IPS DF 6.9 (cell line): ENCODE results near the gene LDB2.

Source experiments
- DNase-seq: peaks from one replicate; pipeline ENCODE4 v3.0.0-alpha.2; 2013; ENCODE audit warnings: low read depth, low spot score
- H3K27ac ChIP-seq: one replicate; pipeline ENCODE4 v1.5.1; 2013; ENCODE audit warnings: low read length, control low read depth
- H3K27me3 ChIP-seq: 2 replicates; pipeline ENCODE4 v1.6.1; 2013; ENCODE audit warnings: mild to moderate bottlenecking, low read length; ENCODE audit not compliant: control insufficient read depth, insufficient read depth
- H3K36me3 ChIP-seq: 2 replicates; pipeline ENCODE4 v1.6.1; 2013; ENCODE audit warnings: low read length; ENCODE audit not compliant: control insufficient read depth, insufficient read depth
- H3K4me1 ChIP-seq: 2 replicates; pipeline ENCODE4 v1.6.1; 2013; ENCODE audit warnings: low read length; ENCODE audit not compliant: control insufficient read depth, insufficient read depth
- H3K4me3 ChIP-seq: 2 replicates; pipeline ENCODE4 v1.5.1; 2013; ENCODE audit warnings: mild to moderate bottlenecking, low read length
- H3K9me3 ChIP-seq: 2 replicates; pipeline ENCODE4 v1.6.1; 2013; ENCODE audit warnings: low read length, inconsistent platforms; ENCODE audit not compliant: control insufficient read depth, insufficient read depth
- WGBS: extraction: QIAGEN DNeasy Blood & Tissue Kit; methylation state at CpG from one replicate; pipeline ENCODE4 v1.1.7; 2013; ENCODE audit warnings: mixed read lengths, missing lambda C conversion rate; ENCODE audit not compliant: insufficient read length, insufficient coverage; 5-methylcytosine and 5-hydroxymethylcytosine counted together

Gene LDB2

GRCh38 chr4:16693641-16694040, 204.8 kb downstream of the LDB2 start:
- WGBS: no CpG with 5 or more reads among the region's 3 CpGs
- Histone ChIP-seq H3K27me3 (no peaks in the 10 kb centered on the region), H3K36me3 (no peaks in the 10 kb centered on the region), H3K4me1 (peaks cover 7% of the 10 kb centered on the region; the same call in 1 of the 2 replicates), H3K9me3 (no peaks in the 10 kb centered on the region), H3K4me3 (no peak overlapping the region), H3K27ac (no peak overlapping the region)
- no peak for DNase-seq

GRCh38 chr4:16692961-16693506, 205.4 kb downstream of the LDB2 start:
- no CpG with 5 or more reads among the region's 9 CpGs for WGBS
- Histone ChIP-seq H3K27me3 (no peaks in the 10 kb centered on the region), H3K27ac (no peak overlapping the region)

DNA sequence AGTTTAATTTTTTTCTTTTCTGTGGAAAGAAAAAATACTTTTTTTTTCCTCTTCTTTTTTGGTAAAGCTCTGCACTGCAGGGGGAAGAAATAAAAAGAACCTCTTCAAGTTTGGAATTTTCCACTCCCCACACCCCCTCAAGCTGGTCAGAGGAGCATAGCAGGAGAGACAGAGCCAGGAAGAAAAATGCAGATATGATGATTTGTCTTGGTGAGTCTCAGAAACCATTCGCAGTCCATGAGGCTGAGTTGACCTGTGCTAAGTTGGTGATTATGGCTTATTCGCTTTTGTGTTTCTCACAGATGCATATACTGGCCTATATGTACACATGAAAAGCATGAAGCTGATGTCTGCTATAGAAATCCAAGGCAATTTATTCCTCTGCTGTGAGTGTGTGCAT, 205.9 kb downstream of the LDB2 start:
- no peak overlapping the region for H3K27ac ChIP-seq
- H3K27me3 ChIP-seq: no peaks in the 10 kb centered on the region
- DNase-seq: no peak
- H3K4me3 ChIP-seq: no peak overlapping the region
- no CpG with 5 or more reads among the region's 2 CpGs for WGBS
- H3K4me1 ChIP-seq: peaks cover 7% of the 10 kb centered on the region; the same call in 1 of the 2 replicates
- H3K36me3 ChIP-seq: no peaks in the 10 kb centered on the region
- no peaks in the 10 kb centered on the region for H3K9me3 ChIP-seq

More at GRCh38 chr4:16692961-16693506, 205.4 kb downstream of the LDB2 start:
- DNase-seq: no peak
- H3K4me1 ChIP-seq: peaks cover 7% of the 10 kb centered on the region; the same call in 1 of the 2 replicates
- H3K9me3 ChIP-seq: no peaks in the 10 kb centered on the region
- H3K36me3 ChIP-seq: no peaks in the 10 kb centered on the region
- no peak overlapping the region for H3K4me3 ChIP-seq

- H3K27ac ChIP-seq: no peak overlapping the region
- H3K4me3 ChIP-seq: no peak overlapping the region
- no peaks in the 10 kb centered on the region for H3K36me3 ChIP-seq
- no peaks in the 10 kb centered on the region for H3K27me3 ChIP-seq
- H3K4me1 ChIP-seq: peaks cover 7% of the 10 kb centered on the region; the same call in 1 of the 2 replicates
- WGBS: no CpG with 5 or more reads among the region's 4 CpGs
- no peaks in the 10 kb centered on the region for H3K9me3 ChIP-seq
- no peak for DNase-seq
These were observed 206.4 kb downstream of the LDB2 start for GRCh38 chr4:16692046-16692445.

GRCh38 chr4:16691450-16691849, 207.0 kb downstream of the LDB2 start:
- Histone ChIP-seq H3K4me3 (no peak overlapping the region), H3K4me1 (peaks cover 7% of the 10 kb centered on the region; the same call in 1 of the 2 replicates), H3K27ac (no peak overlapping the region), H3K9me3 (no peaks in the 10 kb centered on the region), H3K27me3 (no peaks in the 10 kb centered on the region), H3K36me3 (no peaks in the 10 kb centered on the region)
- no CpG with 5 or more reads among the region's 1 CpG for WGBS
- DNase-seq: no peak

DNA sequence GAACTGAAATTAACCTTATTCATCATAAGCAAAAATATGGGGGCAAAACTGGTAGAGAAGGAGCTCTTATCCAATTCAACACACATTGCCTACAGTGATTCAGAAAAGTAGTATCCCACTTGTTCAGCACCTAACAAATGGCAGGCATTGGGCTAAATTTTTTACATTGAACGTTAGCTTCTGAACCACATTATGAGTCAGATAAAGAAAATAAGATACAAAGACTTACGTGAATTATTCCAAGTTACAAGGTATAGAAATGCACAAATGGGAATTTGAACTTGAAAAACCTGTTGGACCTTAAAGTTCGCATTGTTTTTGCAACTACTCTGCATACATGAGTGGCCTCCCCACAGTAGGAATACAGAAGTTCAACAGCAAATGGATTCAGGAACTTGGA, 210.6 kb downstream of the LDB2 start:
- Histone ChIP-seq H3K27ac (no peak overlapping the region), H3K4me1 (peaks cover 2% of the 10 kb centered on the region; the same call in 1 of the 2 replicates), H3K36me3 (no peaks in the 10 kb centered on the region), H3K27me3 (no peaks in the 10 kb centered on the region), H3K9me3 (no peaks in the 10 kb centered on the region), H3K4me3 (no peak overlapping the region)
- WGBS: no CpG with 5 or more reads among the region's 3 CpGs
- no peak for DNase-seq

- Histone ChIP-seq H3K36me3 (no peaks in the 10 kb centered on the region), H3K4me3 (no peak overlapping the region), H3K4me1 (no peaks in the 10 kb centered on the region), H3K9me3 (no peaks in the 10 kb centered on the region), H3K27me3 (no peaks in the 10 kb centered on the region), H3K27ac (no peak overlapping the region)
- DNase-seq: no peak
- no CpG with 5 or more reads among the region's 2 CpGs for whole genome bisulfite sequencing
These were observed 211.4 kb downstream of the LDB2 start for GRCh38 chr4:16687011-16687410.

GRCh38 chr4:16686195-16686594, 212.2 kb downstream of the LDB2 start:
- Histone ChIP-seq H3K9me3 (no peaks in the 10 kb centered on the region), H3K27me3 (no peaks in the 10 kb centered on the region), H3K4me1 (no peaks in the 10 kb centered on the region), H3K27ac (no peak overlapping the region), H3K36me3 (no peaks in the 10 kb centered on the region), H3K4me3 (no peak overlapping the region)
- no CpG with 5 or more reads among the region's 2 CpGs for WGBS
- no peak for DNase-seq

- Histone ChIP-seq H3K4me1 (no peaks in the 10 kb centered on the region), H3K27me3 (no peaks in the 10 kb centered on the region), H3K9me3 (no peaks in the 10 kb centered on the region), H3K4me3 (no peak overlapping the region), H3K27ac (no peak overlapping the region), H3K36me3 (no peaks in the 10 kb centered on the region)
- no peak for DNase-seq
- WGBS: no CpG with 5 or more reads among the region's 8 CpGs
These were observed 212.9 kb downstream of the LDB2 start for GRCh38 chr4:16685536-16685935.

- H3K4me1 ChIP-seq: no peaks in the 10 kb centered on the region
- WGBS: no CpG with 5 or more reads among the region's 3 CpGs
These were observed 213.5 kb downstream of the LDB2 start for GRCh38 chr4:16684935-16685334.

DNA sequence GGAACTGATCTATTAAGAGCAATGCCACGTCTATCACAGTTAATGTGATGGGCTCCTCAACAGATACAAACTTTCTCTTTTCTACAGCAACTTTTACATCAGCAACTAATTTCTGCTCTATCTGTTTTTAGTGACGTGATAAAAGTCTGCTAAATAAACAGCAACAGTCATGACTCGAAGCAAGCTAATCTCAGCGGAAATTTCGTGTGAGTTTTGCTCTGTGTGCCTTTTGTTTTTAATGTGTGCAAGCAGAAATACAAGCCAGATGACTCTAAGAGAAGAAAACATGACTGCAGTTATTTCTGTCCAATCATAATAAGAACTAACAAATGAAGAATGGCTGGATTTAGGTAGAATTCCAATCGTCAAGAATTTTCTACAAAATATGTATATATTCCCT, 214.3 kb downstream of the LDB2 start:
- no peak overlapping the region for H3K4me3 ChIP-seq
- WGBS: no CpG with 5 or more reads among the region's 6 CpGs
- H3K27ac ChIP-seq: no peak overlapping the region

More at GRCh38 chr4:16684935-16685334, 213.5 kb downstream of the LDB2 start:
- Histone ChIP-seq H3K4me3 (no peak overlapping the region), H3K36me3 (no peaks in the 10 kb centered on the region), H3K9me3 (no peaks in the 10 kb centered on the region), H3K27ac (no peak overlapping the region), H3K27me3 (no peaks in the 10 kb centered on the region)
- no peak for DNase-seq

More for the DNA sequence above, 214.3 kb downstream of the LDB2 start:
- H3K27me3 ChIP-seq: no peaks in the 10 kb centered on the region
- no peaks in the 10 kb centered on the region for H3K4me1 ChIP-seq
- H3K36me3 ChIP-seq: no peaks in the 10 kb centered on the region
- no peak for DNase-seq
- H3K9me3 ChIP-seq: no peaks in the 10 kb centered on the region
